Gastroesophageal sphincter (tissue), 4 donors: ENCODE measurements around the gene ZNF750. TPM values are rescaled to one million over a fixed set of nuclear protein-coding genes. Genes with fewer than 3 reads are reported as not detected.

Experiments
- ATAC-seq: fragments of 150-250 bp; one replicate; pipeline ENCODE4 v1.9.1; 2016; ENCODE audit warnings: mild to moderate bottlenecking, moderate library complexity
- H3K27ac ChIP-seq, 4 donors: fragments of 200-600 bp; sonication (generic) in 3 of 4; 1 replicate in 3 of 4; 2 replicates in 1 of 4; pipeline ENCODE4 v1.5.1; 2016 to 2019
- H3K27me3 ChIP-seq: fragments of 200-600 bp; sonication (generic); one replicate; pipeline ENCODE4 v1.5.1; 2019
- H3K36me3 ChIP-seq, 2 donors: fragments of 200-600 bp; sonication (generic); one replicate each; pipeline ENCODE4 v1.5.1; 2019; ENCODE audit warnings: control low read depth in 1 of 2
- H3K4me1 ChIP-seq, 3 donors: fragments of 200-600 bp; sonication (generic); 1 replicate in 2 of 3; 2 replicates in 1 of 3; pipeline ENCODE4 v1.5.1; 2016 to 2019; ENCODE audit warnings: control low read depth in 2 of 3
- H3K4me3 ChIP-seq, 2 donors: fragments of 200-600 bp; sonication (generic); one replicate each; pipeline ENCODE4 v1.5.1; 2019; ENCODE audit warnings: mild to moderate bottlenecking in 1 of 2, moderate library complexity in 1 of 2
- H3K9me3 ChIP-seq, 3 donors: fragments of 200-600 bp; sonication (generic); one replicate each; pipeline ENCODE4 v1.5.1; 2017 to 2019; ENCODE audit warnings: control low read depth in 2 of 3
- EP300 ChIP-seq: sonication (generic); formaldehyde crosslinking; IDR thresholded peaks from one replicate; pipeline ENCODE4 v1.6.1; 2017; ENCODE audit warnings: antibody characterized with exemption, mild to moderate bottlenecking
- POLR2A ChIP-seq, 2 donors: fragments of 450-650 bp; IDR thresholded peaks; one replicate each; pipeline ENCODE4 v1.6.1; 2017; ENCODE audit warnings: antibody characterized with exemption in 2 of 2, mild to moderate bottlenecking in 2 of 2, moderate library complexity in 1 of 2
- POLR2AphosphoS5 ChIP-seq: sonication (generic); formaldehyde crosslinking; IDR thresholded peaks from one replicate; pipeline ENCODE4 v1.6.1; 2017; ENCODE audit warnings: antibody characterized with exemption
- WGBS, 2 donors: methylation state at CpG; one replicate each; pipeline ENCODE4 v1.1.5; 2018; ENCODE audit warnings: low coverage in 1 of 2; 5-methylcytosine and 5-hydroxymethylcytosine counted together
- total RNA-seq, 4 donors: library from RNA; depleted of rRNA; stranded (reverse); fragments of >200 nt; gene quantifications; one replicate each; pipeline ENCODE4 v1.1.0, GENCODE V29; 2016
- TF ChIP-seq, protein P1 (sequence below), 4 experiments: fragments of 200-600 bp in 2 of 4; fragments of 450-650 bp in 2 of 4; sonication (generic) in 1 of 4; IDR thresholded peaks; one replicate each; pipeline ENCODE4 v1.5.1; 2017 to 2019; ENCODE audit warnings: antibody characterized with exemption in 4 of 4, mild to moderate bottlenecking in 2 of 4, moderate library complexity in 2 of 4

ZNF750 gene
- total RNA-seq, 4 donors from 2014 or later: 0.46 to 1.6 (median 1.1) TPM; not detected in 1

DNA sequence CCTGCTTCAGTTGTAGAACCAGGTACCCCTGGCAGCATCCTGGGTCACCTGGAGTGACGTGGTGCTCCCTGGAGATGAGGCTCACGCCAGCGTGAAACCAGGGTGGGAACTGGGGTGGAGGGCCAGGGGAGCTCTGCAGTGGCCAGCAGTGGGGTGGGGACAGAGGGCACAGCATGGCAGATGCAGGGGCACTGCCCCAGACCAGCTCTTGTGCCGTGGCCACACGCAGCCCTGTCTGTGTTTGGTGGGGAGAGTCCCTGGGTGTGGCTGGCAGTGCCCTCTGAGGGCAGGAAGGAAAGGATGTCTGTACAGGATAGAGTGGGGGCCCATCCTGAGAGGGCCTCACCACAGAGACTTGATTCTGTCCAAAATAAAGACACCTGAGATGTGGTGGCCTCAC is 24.5 kb downstream of the ZNF750 start:
- Histone ChIP-seq H3K27me3 (no peaks in the 10 kb centered on the region), H3K27ac (no peak overlapping the region), H3K4me1 (no peaks in the 10 kb centered on the region), H3K36me3 (peaks cover 0 to 99% of the 10 kb centered on the region in 2 donors), H3K9me3 (peaks cover 0 to 17% (median 0%) of the 10 kb centered on the region in 3 donors), H3K4me3 (no peak overlapping the region)
- no peak for TF ChIP-seq EP300
- no peak for TF ChIP-seq POLR2A (IDR thresholded peaks at IDR 0.05)
- TF ChIP-seq POLR2AphosphoS5: no peak
- TF ChIP-seq, protein P1, sequence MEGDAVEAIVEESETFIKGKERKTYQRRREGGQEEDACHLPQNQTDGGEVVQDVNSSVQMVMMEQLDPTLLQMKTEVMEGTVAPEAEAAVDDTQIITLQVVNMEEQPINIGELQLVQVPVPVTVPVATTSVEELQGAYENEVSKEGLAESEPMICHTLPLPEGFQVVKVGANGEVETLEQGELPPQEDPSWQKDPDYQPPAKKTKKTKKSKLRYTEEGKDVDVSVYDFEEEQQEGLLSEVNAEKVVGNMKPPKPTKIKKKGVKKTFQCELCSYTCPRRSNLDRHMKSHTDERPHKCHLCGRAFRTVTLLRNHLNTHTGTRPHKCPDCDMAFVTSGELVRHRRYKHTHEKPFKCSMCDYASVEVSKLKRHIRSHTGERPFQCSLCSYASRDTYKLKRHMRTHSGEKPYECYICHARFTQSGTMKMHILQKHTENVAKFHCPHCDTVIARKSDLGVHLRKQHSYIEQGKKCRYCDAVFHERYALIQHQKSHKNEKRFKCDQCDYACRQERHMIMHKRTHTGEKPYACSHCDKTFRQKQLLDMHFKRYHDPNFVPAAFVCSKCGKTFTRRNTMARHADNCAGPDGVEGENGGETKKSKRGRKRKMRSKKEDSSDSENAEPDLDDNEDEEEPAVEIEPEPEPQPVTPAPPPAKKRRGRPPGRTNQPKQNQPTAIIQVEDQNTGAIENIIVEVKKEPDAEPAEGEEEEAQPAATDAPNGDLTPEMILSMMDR (IDR thresholded peaks at IDR 0.05): no peak
- no peak for ATAC-seq
- WGBS, 2 donors: no CpG with 5 or more reads among the region's 5 CpGs

DNA sequence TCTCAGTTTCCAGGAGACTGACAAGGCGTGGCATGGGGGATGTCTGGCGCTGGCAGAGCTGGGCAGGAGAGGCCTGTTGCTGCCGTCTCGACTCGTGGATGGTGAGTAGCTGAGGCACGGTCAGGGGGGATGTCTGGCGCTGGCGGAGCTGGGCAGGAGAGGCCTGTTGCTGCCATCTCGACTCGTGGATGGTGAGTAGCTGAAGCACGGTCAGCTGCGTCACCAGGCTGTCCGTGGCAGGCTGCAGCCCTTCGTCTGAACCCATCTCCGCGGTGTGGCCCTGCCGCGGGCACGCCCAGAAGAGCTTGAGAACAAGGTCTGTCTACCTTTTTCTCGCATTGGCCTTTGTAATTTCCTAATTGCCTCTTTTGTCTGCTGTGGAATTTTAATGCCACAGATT is 25.0 kb downstream of the ZNF750 start:
- Histone ChIP-seq H3K27me3 (no peaks in the 10 kb centered on the region), H3K36me3 (peaks cover 0 to 99% of the 10 kb centered on the region in 2 donors), H3K4me3 (no peak overlapping the region), H3K9me3 (peaks cover 0 to 11% (median 0%) of the 10 kb centered on the region in 3 donors), H3K4me1 (peaks cover 0 to under 1% (median 0%) of the 10 kb centered on the region in 3 donors), H3K27ac (no peak overlapping the region)
- 95% methylated on average over 10 of the region's 20 CpGs; no CpG with 5 or more reads in 1 of the 2 donors for WGBS, 2 donors
- TF ChIP-seq, protein P1 (IDR thresholded peaks at IDR 0.05): no peak
- no peak for TF ChIP-seq POLR2A (IDR thresholded peaks at IDR 0.05)
- TF ChIP-seq POLR2AphosphoS5: no peak
- TF ChIP-seq EP300: no peak
- no peak for ATAC-seq

DNA sequence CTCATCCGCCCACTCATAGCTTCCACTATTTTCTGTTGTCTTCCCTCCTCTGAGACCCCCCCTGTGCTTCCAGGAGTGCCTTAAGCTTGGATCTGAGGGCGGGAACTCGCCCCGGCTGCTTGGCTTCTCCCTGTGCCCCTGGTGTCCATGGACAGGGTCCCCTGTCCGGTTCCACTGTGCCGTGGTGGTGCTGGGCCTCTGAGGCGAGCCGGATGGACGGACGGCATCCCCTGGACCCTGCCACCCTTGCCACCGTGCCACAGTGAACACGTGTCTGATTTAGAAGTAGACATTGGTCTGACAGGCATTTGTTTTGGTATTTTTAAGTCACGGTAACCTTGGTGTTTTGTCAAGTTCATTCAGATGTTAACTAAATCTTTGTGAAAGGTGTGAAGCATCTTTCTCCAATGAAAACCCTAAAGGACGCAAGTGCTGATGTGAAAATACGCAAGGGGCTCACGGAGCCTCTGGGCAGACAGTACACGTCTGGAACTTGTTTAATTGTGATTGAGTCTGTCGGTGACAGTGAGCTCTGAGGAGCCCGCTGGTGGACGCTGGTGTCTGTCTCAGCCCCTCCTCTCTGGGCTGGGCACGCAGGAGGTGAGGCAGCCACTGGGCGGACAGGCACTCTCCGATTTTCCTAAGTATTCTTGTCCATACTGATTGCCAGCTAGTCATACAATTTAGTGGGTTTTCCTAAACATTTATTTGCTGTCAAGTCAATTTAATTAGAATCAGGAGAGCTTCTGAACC is 26.3 kb downstream of the ZNF750 start:
- H3K36me3 ChIP-seq: peaks cover 0 to 91% of the 10 kb centered on the region in 2 donors
- TF ChIP-seq, protein P1 (IDR thresholded peaks at IDR 0.05): no peak
- TF ChIP-seq POLR2AphosphoS5: no peak
- TF ChIP-seq POLR2A (IDR thresholded peaks at IDR 0.05): no peak
- no peak for TF ChIP-seq EP300
- 94 to 100% methylated on average over 1 to 12 of the region's 23 CpGs for WGBS, 2 donors

GRCh38 chr17:82812601-82813000 is 27.2 kb downstream of the ZNF750 start:
- 87 to 94% methylated on average over 2 to 3 of the region's 17 CpGs for WGBS, 2 donors
- no peaks in the 10 kb centered on the region for H3K9me3 ChIP-seq
- H3K27me3 ChIP-seq: no peaks in the 10 kb centered on the region
- ATAC-seq: no peak
- no peak overlapping the region for H3K4me3 ChIP-seq
- TF ChIP-seq, protein P1 (IDR thresholded peaks at IDR 0.05): no peak
- TF ChIP-seq POLR2A (IDR thresholded peaks at IDR 0.05) (no peak), POLR2AphosphoS5 (no peak), EP300 (no peak)
- no peak overlapping the region for H3K27ac ChIP-seq
- peaks cover 0 to 91% of the 10 kb centered on the region in 2 donors for H3K36me3 ChIP-seq
- H3K4me1 ChIP-seq: peaks cover 0 to 8% (median 0%) of the 10 kb centered on the region in 3 donors

More for the DNA sequence above, 26.3 kb downstream of the ZNF750 start:
- H3K4me3 ChIP-seq: no peak overlapping the region
- no peaks in the 10 kb centered on the region for H3K9me3 ChIP-seq
- H3K27me3 ChIP-seq: no peaks in the 10 kb centered on the region
- no peak for ATAC-seq
- no peak overlapping the region for H3K27ac ChIP-seq
- H3K4me1 ChIP-seq: peaks cover 0 to 8% (median 0%) of the 10 kb centered on the region in 3 donors

DNA sequence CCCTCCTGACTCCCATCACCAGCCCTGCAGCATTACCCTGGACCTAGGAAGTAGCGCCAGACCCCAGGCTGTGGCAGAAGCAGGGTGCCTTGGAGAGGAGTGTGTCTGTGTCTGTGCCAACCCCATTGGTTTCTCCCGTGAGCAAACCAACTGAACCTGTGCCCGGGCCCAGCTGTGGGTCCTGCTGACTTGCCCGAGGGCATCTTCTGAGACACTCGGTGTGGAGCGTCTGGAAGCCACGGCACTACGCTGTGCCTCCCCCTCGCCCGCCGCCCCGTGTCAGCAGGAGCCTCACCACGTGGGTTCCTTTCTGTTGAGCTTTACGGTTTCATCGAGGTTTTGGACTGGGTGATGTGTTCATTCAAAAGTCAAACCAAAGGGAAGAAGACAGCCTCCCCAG is 27.8 kb downstream of the ZNF750 start:
- Histone ChIP-seq H3K9me3 (no peaks in the 10 kb centered on the region), H3K36me3 (peaks cover 0 to 91% of the 10 kb centered on the region in 2 donors), H3K4me1 (peaks cover 0 to 10% (median 0%) of the 10 kb centered on the region in 3 donors), H3K4me3 (no peak overlapping the region), H3K27ac (no peak overlapping the region), H3K27me3 (no peaks in the 10 kb centered on the region)
- no peak for TF ChIP-seq POLR2AphosphoS5
- TF ChIP-seq EP300: no peak
- TF ChIP-seq, protein P1 (IDR thresholded peaks at IDR 0.05): no peak
- TF ChIP-seq POLR2A (IDR thresholded peaks at IDR 0.05): no peak
- whole genome bisulfite sequencing, 2 donors: no CpG with 5 or more reads among the region's 15 CpGs
- no peak for ATAC-seq
